Measurements from ENCODE around the gene COL23A1. TPM values are rescaled to one million over a fixed set of nuclear protein-coding genes. Genes with fewer than 3 reads are reported as not detected.

Gene COL23A1
- total and polyA plus RNA-seq, 2 of the 8 experiments (the other 6 are each of a cell fraction or from before 2014, with no cell fraction given) = 3.1 to 4.7 TPM

DNA sequence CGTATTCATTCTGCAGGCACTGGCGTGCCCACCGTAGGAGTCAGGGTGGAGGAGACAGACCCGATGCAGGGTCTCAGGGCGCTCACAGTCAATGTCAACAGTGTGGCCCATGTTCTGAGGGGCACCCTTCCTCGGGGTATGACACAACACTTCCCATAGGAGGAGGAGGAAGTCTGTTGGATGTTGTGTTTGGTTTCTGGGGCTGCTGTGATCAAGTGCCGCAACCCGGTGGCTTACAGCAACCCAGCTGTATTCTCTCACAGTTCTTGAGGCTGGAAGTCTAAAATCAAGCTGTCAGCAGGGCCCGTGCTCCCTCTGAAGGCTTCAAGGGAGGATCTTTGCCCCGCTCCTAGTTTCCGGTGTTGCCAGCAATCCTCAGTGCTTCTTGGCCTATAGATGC lies 391.5 kb downstream of the COL23A1 start:
- no peak overlapping the region for H3K27ac ChIP-seq (ENCODE audit: low read depth, low read length)

More for the DNA sequence above, 391.5 kb downstream of the COL23A1 start:
- H3K79me2 ChIP-seq (ENCODE audit: control insufficient read depth in 1 of 2, insufficient read depth in 2 of 2, low read length in 2 of 2) = no peaks in the 10 kb centered on the region
- no peaks in the 10 kb centered on the region for H3K9me3 ChIP-seq (ENCODE audit: insufficient read depth in 2 of 2, low read depth in 1 of 2, low read length in 1 of 2)
- ChIA-PET CTCF (ENCODE audit: partially characterized antibody) (interaction anchor here (0.9 to 3.7 kb wide), 2 partner anchors 9 to 16 kb away, joined by 3 to 54 read pairs; no protein-coding TSS in a partner anchor), POLR2A (ENCODE audit: partially characterized antibody) (interaction anchor here (31.3 to 38.5 kb wide), 2 partner anchors 4 to 15 kb away, joined by 985 read pairs; partner anchors contain the start of genes GMCL2 and HNRNPAB)
- no peak overlapping the region for H4K91ac ChIP-seq (replicated peaks; ENCODE audit: insufficient read length, low read length)
- H3K27me3 ChIP-seq (replicated peaks in 1 of 4; ENCODE audit: control insufficient read depth in 3 of 4, extremely low read depth in 1 of 4, insufficient read depth in 3 of 4, low read length in 3 of 4) = no peaks in the 10 kb centered on the region; a peak in 1 of 7 replicates
- no peak overlapping the region for H3K56ac ChIP-seq (replicated peaks; ENCODE audit: insufficient read length, low read depth, low read length)
- H2BK12ac ChIP-seq (ENCODE audit: low read depth, low read length) = no peak overlapping the region
- no peak overlapping the region for H3K4me2 ChIP-seq (ENCODE audit: insufficient read depth in 1 of 2, low read depth in 2 of 2, low read length in 2 of 2)
- H3K79me1 ChIP-seq (ENCODE audit: low read depth, low read length) = no peaks in the 10 kb centered on the region
- 87% methylated on average over 10 of the region's 11 CpGs; no CpG with 5 or more reads in 1 of the 2 experiments for WGBS, 2 experiments (ENCODE audit: extremely low coverage in 1 of 2, insufficient coverage in 1 of 2, insufficient read length in 1 of 2, insufficient replicate concordance in 2 of 2, low coverage in 1 of 2, low lambda C conversion rate in 2 of 2, missing lambda C conversion rate in 1 of 2)
- H2BK20ac ChIP-seq (ENCODE audit: low read length) = no peak overlapping the region
- no peak overlapping the region for H3K23ac ChIP-seq (ENCODE audit: insufficient read length)
- H3K18ac ChIP-seq (ENCODE audit: extremely low read depth, low read length) = no peak overlapping the region
- H2BK120ac ChIP-seq (replicated peaks; ENCODE audit: low read depth, low read length) = no peak overlapping the region
- H3K14ac ChIP-seq (ENCODE audit: insufficient read length) = no peak overlapping the region
- no peak overlapping the region for H2AK5ac ChIP-seq (ENCODE audit: low read depth, low read length)
- peak overlapping the region; percentile 16; the same call in 1 of the 2 replicates for H2BK15ac ChIP-seq (ENCODE audit: low read length)
- no peaks in the 10 kb centered on the region for H4K20me1 ChIP-seq (replicated peaks in 1 of 2; ENCODE audit: control insufficient read depth in 1 of 2, insufficient read depth in 2 of 2, low read length in 2 of 2)
- H2AFZ ChIP-seq (ENCODE audit: low read length) = no peak overlapping the region
- H3K4me1 ChIP-seq (replicated peaks in 1 of 4; ENCODE audit: control insufficient read depth in 3 of 4, insufficient read depth in 4 of 4, low read length in 3 of 4) = peaks cover 0 to 10% (median 3%) of the 10 kb centered on the region in 4 experiments; a peak in 3 of 7 replicates
- H3K36me3 ChIP-seq (ENCODE audit: control insufficient read depth in 2 of 4, insufficient read depth in 4 of 4, low read length in 3 of 4) = no peaks in the 10 kb centered on the region
- no peak overlapping the region for H3K4me3 ChIP-seq (ENCODE audit: extremely low read depth in 1 of 4, insufficient read depth in 2 of 4, low read depth in 3 of 4, low read length in 4 of 4)
- TF ChIP-seq, protein P1, sequence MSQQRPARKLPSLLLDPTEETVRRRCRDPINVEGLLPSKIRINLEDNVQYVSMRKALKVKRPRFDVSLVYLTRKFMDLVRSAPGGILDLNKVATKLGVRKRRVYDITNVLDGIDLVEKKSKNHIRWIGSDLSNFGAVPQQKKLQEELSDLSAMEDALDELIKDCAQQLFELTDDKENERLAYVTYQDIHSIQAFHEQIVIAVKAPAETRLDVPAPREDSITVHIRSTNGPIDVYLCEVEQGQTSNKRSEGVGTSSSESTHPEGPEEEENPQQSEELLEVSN (IDR thresholded peaks at IDR 0.05) = no peak
- TF ChIP-seq CHD2 (IDR thresholded peaks at IDR 0.05; ENCODE audit: low read length) = no peak
- no peak for TF ChIP-seq POLR2AphosphoS5 (IDR thresholded peaks at IDR 0.05; ENCODE audit: low read depth, low read length)
- TF ChIP-seq, protein P2, sequence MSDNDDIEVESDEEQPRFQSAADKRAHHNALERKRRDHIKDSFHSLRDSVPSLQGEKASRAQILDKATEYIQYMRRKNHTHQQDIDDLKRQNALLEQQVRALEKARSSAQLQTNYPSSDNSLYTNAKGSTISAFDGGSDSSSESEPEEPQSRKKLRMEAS (IDR thresholded peaks at IDR 0.05) = no peak
- no peak for TF ChIP-seq EP300 (IDR thresholded peaks at IDR 0.05; ENCODE audit: borderline replicate concordance in 1 of 2, low read depth in 2 of 2, low read length in 2 of 2)
- no peak for TF ChIP-seq POLR2A (IDR thresholded peaks at IDR 0.05; ENCODE audit: control extremely low read depth in 1 of 2, low read depth in 2 of 2, low read length in 2 of 2)
- no peak for TF ChIP-seq CEBPB (IDR thresholded peaks at IDR 0.05; ENCODE audit: low read depth, low read length)
- H4K8ac ChIP-seq (ENCODE audit: extremely low read depth, insufficient read depth, low read length) = no peak overlapping the region
- FAIRE-seq = no peak
- 0 out of 2 replicates have a peak, but pooled peaks cover under 1% of the 10 kb centered on the region for H3K23me2 ChIP-seq (ENCODE audit: low read depth, low read length)
- no peak overlapping the region for H3K4ac ChIP-seq (replicated peaks; ENCODE audit: insufficient read length, low read depth, low read length)
- no peak overlapping the region for H2BK5ac ChIP-seq (ENCODE audit: low read depth, low read length)
- no peak for DNase-seq (ENCODE audit: low read depth in 1 of 2, low spot score in 2 of 2)
- no peak overlapping the region for H3K9ac ChIP-seq (replicated peaks in 1 of 4; ENCODE audit: extremely low read depth in 1 of 4, low read depth in 3 of 4, low read length in 3 of 4)
- no peak overlapping the region for H4K5ac ChIP-seq (ENCODE audit: insufficient read length, low read depth, low read length)

All from H1 (cell line).